Lower leg skin (tissue), 3 donors: ENCODE results near the gene SDK1.

ENCODE experiments used
- POLR2A ChIP-seq, 2 donors: fragments of 450-650 bp; IDR thresholded peaks; one replicate each; pipeline ENCODE4 v1.6.1; 2016 to 2017; ENCODE audit warnings: antibody characterized with exemption in 2 of 2, mild to moderate bottlenecking in 1 of 2, moderate library complexity in 1 of 2
- TF ChIP-seq, protein P1 (sequence below), 3 donors: fragments of 450-650 bp; IDR thresholded peaks; one replicate each; pipeline ENCODE4 v1.5.1; 2016; ENCODE audit warnings: antibody characterized with exemption in 3 of 3, mild to moderate bottlenecking in 3 of 3, moderate library complexity in 2 of 3

DNA sequence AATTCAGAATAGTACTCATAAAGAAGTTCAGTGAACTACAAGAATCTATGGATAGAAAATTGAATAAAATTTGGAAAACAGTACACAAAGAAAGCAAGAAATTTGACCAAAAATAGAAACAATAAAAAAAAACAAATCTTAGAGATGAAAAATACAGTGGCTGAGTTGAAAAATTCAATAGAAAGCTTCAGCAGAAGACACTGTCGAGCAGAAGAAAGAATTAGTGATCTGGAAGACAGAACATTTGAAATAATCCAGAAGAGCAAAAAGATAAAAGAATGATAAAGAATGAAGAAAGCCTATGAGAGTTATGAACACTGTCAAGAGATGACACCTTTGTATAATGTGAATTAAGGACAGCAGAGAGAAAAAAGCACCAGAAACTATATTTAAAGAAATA, 480.6 kb downstream of the SDK1 start:
- TF ChIP-seq, protein P1, sequence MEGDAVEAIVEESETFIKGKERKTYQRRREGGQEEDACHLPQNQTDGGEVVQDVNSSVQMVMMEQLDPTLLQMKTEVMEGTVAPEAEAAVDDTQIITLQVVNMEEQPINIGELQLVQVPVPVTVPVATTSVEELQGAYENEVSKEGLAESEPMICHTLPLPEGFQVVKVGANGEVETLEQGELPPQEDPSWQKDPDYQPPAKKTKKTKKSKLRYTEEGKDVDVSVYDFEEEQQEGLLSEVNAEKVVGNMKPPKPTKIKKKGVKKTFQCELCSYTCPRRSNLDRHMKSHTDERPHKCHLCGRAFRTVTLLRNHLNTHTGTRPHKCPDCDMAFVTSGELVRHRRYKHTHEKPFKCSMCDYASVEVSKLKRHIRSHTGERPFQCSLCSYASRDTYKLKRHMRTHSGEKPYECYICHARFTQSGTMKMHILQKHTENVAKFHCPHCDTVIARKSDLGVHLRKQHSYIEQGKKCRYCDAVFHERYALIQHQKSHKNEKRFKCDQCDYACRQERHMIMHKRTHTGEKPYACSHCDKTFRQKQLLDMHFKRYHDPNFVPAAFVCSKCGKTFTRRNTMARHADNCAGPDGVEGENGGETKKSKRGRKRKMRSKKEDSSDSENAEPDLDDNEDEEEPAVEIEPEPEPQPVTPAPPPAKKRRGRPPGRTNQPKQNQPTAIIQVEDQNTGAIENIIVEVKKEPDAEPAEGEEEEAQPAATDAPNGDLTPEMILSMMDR (IDR thresholded peaks at IDR 0.05): no peak
- no peak for TF ChIP-seq POLR2A (IDR thresholded peaks at IDR 0.05)
